ENCODE measurements around the gene SRP68. TPM values are rescaled to one million over a fixed set of nuclear protein-coding genes. Genes with fewer than 3 reads are reported as not detected.

The SRP68 gene
- 46.4 and 48.1 TPM in 2 replicates for total RNA-seq

DNA sequence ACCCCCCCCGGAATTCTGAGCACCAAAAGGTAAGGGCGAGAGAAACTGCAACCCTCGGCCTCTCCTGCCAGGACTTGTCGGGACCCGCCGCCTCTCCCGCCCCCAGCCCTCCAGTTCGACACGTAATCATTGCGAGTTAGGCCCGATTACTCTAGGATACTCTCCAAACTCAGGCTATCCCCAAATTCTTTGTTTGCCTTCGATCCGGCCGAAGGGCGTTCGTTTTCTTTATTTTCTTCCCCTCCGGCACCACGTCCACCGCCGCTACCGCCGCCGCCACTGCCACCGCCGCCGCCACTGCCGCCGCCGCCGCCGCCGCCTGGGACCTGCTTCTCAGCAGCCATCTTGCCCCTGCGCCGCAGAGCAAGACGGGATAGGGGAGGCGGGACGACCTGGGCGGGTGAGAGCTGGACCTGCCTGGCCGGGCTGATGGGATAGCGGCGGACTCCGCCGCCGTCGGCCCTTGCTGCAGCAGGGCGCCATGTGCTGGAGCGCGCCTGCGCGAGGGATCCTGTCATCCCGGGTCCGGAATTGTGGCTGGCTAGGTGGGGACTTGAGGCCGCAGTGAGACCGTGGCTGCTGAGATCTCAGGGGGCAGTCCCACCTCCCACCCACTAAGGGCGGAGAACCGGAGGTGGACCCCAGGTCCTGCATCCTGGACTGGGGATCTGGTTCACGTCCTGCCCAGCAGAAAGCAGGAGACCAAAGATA is at the start of gene SRP68:
TSS of gene SRP68 (minus strand) at position 370 of the 711 bp plus-strand sequence. CDS start at position 344, 26 bp downstream.

DNA sequence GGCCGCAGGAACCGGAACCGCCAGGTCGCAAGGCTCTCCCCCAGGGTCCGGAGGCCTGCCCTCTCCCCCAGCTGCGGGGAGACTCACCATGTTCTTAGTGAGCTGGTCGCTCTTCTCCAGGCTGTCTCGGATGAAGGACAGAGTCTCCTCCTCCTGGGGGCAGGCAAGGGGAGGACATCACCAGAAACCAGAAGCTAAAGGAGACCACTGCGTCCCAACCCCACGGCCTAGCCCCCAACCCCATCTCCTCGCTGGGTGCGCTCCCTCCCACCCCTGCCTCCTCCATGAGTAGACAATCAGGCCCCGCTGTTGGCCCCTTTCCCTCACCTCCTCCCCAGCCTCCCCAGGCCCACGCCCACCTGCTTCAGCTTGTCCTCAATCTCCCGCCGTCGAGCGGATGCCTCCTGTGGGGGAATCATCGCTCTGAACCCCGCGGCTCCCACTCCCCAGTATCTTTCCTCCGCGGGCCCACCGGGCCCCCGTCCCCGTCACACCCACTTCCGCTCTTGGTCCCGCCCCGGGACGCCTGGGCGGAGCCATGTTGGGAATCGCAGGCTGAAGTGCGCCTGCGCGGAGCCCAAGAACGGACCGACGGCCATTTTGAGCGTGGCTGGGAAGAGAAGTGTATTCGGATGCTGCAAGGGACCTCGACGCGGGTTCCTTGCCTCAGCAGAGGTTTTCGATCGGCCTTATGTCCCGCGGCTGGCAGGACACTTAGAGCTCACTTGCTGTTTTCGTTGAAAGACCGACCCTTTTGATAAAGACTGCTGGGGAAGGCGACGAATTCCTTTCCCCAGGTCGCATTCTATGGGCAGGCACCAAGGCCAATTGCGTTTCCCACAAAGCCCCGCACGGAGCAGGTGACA is 31.2 kb upstream of the SRP68 start, which contains the start of gene EXOC7:
TSS of gene EXOC7 (minus strand) at position 514 of the 866 bp plus-strand sequence. CDS start at position 419, 95 bp downstream.

DNA sequence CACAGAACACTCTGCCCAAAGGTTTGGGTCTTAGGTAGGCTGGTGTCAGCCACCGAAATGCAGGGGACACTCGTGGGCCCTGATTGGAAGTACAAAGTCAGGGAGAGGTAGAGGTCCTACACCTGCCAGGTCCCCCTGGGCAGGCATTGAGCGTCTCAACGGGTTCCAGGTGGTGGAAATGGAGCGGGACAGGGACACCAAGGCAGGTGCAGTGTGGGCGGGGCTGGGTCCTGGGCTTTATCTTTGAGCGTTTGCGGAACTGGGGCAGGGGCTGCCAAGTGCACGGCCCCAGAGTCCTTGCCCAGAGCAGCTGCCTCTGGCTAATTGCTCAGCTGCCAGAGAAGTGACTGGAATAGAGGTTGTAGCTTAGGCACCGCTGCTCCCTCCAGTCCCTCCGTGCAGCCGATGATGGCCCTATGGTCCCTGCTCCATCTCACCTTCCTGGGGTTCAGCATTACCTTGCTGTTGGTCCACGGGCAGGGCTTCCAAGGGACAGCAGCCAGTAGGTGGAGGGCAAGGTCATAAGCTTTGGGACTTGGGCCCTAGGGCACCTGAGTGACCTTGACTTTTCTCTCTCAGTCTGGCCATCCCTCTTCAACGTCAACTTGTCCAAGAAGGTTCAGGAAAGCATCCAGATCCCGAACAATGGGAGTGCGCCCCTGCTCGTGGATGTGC is 6.7 kb upstream of the SRP68 start, which contains the start of gene ZACN:
TSS of gene ZACN (plus strand) at position 323 of the 675 bp plus-strand sequence. CDS start at position 406, 83 bp downstream.

DNA sequence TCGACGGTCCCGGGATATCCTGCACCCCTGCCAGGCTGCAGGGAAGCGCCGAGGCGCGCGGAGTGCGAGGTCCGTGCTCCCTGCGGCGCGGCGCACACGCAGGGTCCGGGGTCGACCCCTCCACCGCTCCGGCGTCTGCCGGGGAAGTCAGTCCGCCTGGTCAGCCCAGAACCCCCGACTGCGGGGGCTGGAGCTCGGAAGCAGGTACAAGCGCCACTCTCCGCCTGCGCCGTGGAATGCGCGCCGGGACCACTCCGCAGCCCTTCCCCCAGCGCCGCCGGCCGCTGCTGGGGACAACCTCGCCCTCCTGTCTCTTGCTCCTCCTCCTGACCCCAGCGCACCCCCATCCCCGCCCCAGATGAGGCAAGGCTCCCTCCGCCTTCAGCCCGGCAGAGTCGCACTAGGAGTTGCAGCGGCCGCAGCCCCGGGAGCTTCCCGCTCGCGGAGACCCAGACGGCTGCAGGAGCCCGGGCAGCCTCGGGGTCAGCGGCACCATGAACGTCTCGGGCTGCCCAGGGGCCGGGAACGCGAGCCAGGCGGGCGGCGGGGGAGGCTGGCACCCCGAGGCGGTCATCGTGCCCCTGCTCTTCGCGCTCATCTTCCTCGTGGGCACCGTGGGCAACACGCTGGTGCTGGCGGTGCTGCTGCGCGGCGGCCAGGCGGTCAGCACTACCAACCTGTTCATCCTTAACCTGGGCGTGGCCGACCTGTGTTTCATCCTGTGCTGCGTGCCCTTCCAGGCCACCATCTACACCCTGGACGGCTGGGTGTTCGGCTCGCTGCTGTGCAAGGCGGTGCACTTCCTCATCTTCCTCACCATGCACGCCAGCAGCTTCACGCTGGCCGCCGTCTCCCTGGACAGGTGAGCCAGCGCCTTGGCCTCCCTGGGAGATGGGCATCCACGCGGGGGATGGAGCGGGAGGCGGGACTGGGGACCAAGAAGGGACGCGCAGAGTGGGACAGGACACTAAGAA is 2.4 kb upstream of the SRP68 start, which contains the start of gene GALR2:
TSS of gene GALR2 (plus strand) at position 392 of the 974 bp plus-strand sequence. CDS start at position 495, 103 bp downstream.

DNA sequence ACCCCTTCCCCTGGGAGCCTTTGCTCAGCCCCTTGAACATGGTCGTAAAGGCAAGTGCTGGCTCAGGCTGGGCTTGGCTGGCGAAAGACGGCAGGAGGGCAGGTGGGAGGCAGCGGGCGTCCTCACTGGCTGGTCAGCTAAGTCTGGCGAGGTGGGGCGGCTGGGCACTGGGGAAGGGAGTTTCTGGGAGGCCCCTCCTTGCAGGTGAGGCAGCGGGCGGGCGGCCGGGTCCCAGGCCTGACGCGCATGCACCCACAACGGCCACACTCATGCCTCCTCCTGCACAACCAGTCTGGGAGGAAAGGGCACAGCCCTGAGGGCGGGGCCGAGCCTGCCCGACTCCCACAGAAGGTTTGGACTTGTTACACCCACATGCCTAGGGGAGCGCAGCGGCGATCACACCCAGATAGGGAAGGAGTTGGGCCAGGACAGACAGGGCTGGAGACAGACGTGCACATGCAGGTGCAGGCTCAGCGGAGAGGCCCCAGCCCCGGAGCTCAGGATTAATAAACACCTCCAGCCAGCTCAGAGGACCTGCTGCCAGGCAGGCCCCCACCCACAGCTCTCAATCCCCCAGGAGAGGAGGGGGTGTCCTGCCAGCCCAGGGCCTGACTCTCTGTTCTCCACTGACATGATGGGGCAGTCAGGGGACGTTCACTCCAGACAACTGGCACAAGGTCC is 45.0 kb downstream of the SRP68 start, which contains the start of gene EVPL:
TSS of gene EVPL (minus strand) at position 148 of the 681 bp plus-strand sequence. CDS start at position 40, 108 bp downstream.

DNA sequence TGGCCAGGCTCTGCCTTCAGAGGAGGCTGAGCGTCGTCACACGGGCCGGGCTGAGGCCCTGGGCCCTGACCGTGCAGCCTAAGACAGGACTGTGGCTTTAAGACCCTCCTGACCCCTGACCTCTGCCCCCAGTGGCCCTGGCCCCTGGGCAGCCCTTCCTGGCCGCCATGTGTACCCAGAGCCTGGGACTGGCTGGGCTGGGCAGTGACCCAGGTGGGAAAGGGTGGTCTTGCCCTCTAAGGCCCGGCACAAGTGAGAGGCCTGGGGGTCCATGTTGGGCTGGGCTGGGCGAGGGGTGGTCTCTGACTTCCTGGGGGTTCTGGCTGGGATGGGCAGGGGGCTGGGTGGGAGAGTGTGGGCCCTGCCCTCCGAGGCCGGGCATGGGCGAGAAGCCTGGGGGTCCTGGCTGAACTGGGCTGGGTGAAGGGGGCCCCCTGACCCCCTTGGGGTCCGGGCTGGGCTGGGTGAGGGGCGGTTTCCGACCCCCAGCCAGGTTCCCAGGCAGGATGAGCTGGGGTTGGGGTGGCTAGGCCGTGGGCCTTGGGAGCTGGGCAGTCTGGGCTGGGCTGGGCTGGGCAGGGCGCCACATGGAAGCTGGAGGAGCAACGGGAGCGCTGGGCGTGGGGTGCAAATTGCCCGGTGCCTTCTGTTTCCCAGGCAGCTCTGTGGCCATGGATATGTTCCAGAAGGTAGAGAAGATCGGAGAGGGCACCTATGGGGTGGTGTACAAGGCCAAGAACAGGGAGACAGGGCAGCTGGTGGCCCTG is 71.4 kb downstream of the SRP68 start, which contains the start of gene CDK3:
TSS of gene CDK3 (plus strand) at position 101 of the 767 bp plus-strand sequence. CDS start at position 672, 571 bp downstream.

Small RNA genes lying within 50 kb of the gene (small RNA-seq; reads per million reads assigned to genes)
- gene MIR6868, result not detected

Other genes with a start within 250 kb of the SRP68 start
- gene UNC13D, start 228.1 kb downstream of the SRP68 start, total RNA-seq, result 3.5 and 3.7 TPM in 2 replicates
- 21.3 and 38.9 TPM in 2 replicates for gene WBP2, start 217.2 kb downstream of the SRP68 start, total RNA-seq
- 21.5 and 38.1 TPM in 2 replicates for gene TRIM47, start 193.9 kb downstream of the SRP68 start, total RNA-seq
- gene TRIM65, start 175.6 kb downstream of the SRP68 start, total RNA-seq, result 16.9 and 26.8 TPM in 2 replicates
- 37.6 and 43.0 TPM in 2 replicates for gene MRPL38, start 167.6 kb downstream of the SRP68 start, total RNA-seq
- gene FBF1, start 131.5 kb downstream of the SRP68 start, total RNA-seq, result 7.7 TPM in 2 replicates
- 64.3 and 67.8 TPM in 2 replicates for gene ACOX1, start 93.4 kb downstream of the SRP68 start, total RNA-seq
- gene TEN1, start 93.3 kb downstream of the SRP68 start, total RNA-seq, result 11.5 and 14.1 TPM in 2 replicates
- 0.40 and 0.86 TPM in 2 replicates for gene CDK3, start 71.7 kb downstream of the SRP68 start, total RNA-seq
- gene EVPL, start 45.2 kb downstream of the SRP68 start, total RNA-seq, result not detected in 2 replicates
- not detected in 2 replicates for gene GALR2, start 2.3 kb upstream of the SRP68 start, total RNA-seq
- gene ZACN, start 6.7 kb upstream of the SRP68 start, total RNA-seq, result 0.07 TPM in 1 of 2 replicates, not detected in the other
- 67.6 and 70.4 TPM in 2 replicates for gene EXOC7, start 31.3 kb upstream of the SRP68 start, total RNA-seq
- not detected in 2 replicates for gene FOXJ1, start 68.7 kb upstream of the SRP68 start, total RNA-seq
- gene RNF157, start 168.0 kb upstream of the SRP68 start, total RNA-seq, result 0.22 and 0.93 TPM in 2 replicates
- gene UBALD2, start 192.8 kb upstream of the SRP68 start, total RNA-seq, result 11.7 and 14.9 TPM in 2 replicates
- gene QRICH2, start 235.8 kb upstream of the SRP68 start, total RNA-seq, result 2.6 and 2.7 TPM in 2 replicates